Measurements from ENCODE around the gene TNS1.

The TNS1 gene

DNA sequence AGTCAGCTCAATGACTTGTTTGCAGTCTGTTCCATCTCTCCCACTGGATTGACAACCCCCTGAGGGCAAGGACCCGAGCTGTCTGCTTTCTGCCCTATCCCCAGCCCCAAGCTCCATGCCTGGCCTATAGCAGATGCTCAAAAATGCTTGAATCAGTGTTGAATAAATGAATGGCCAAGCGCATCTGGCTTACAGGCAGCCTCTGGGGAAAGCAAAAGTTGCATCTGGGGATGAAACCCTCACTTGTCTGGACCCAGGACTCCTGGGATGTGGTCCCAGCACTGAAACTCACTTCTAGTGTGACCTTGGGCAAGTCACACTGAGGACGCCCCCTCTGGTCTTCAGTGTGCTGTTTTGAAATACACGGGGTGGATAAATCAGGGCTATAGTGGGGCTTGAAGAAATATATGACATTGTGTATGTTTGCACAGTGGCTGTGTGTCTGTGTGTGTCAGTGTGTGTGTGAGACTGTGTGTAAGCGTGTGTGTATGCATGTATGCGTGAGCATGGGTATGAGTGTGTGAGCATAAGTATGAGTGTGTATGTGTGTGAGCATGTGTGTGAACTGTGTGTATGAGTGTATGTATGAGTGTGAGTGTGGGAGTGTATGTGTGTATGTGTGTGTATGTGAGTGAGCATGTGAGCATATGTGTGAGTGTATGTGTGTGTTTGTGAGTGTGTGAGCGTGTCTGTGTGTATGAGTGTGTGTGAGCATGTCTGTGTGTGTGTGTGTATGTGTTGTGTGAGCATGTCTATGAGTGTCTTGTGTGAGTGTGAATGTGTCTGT, 27.8 kb upstream of the TNS1 start:
- no peak overlapping the region for H3K4me3 ChIP-seq (ENCODE audit: low read length)
- DNase-seq (ENCODE audit: low read depth, low spot score) = no peak

- no peak overlapping the region for H3K4me3 ChIP-seq (ENCODE audit: low read length)
- no peak for DNase-seq (ENCODE audit: low read depth, low spot score)
These were observed 26.9 kb upstream of the TNS1 start for GRCh38 chr2:218029366-218030360.

GRCh38 chr2:218028562-218029348, 26.0 kb upstream of the TNS1 start:
- no peak overlapping the region for H3K4me3 ChIP-seq (ENCODE audit: low read length)
- no peak for DNase-seq (ENCODE audit: low read depth, low spot score)

DNA sequence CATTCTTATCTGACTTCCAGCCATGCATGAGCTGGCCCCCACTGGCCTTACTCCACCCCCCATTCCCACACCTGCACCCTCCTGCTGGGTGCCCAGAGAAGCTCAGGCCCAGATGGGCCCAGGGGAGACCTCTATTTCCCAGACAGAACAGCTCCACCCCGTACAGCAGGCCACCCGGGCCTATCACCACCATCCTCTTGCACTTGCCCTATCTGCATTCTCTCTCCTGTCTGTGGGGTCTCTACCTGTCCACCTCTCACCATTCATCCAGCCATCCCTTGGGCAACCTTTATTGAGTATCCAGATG, 25.3 kb upstream of the TNS1 start:
- no peak overlapping the region for H3K4me3 ChIP-seq (ENCODE audit: low read length)
- DNase-seq (ENCODE audit: low read depth, low spot score) = no peak

GRCh38 chr2:218027426-218028188, 24.8 kb upstream of the TNS1 start:
- DNase-seq (ENCODE audit: low read depth, low spot score) = no peak
- no peak overlapping the region for H3K4me3 ChIP-seq (ENCODE audit: low read length)

- H3K4me3 ChIP-seq (ENCODE audit: low read length) = no peak overlapping the region
- no peak for DNase-seq (ENCODE audit: low read depth, low spot score)
These were observed 24.1 kb upstream of the TNS1 start for GRCh38 chr2:218026676-218027425.

GRCh38 chr2:218026244-218026643, 23.4 kb upstream of the TNS1 start:
- H3K4me3 ChIP-seq (ENCODE audit: low read length) = no peak overlapping the region
- DNase-seq (ENCODE audit: low read depth, low spot score) = no peak

- DNase-seq (ENCODE audit: low read depth, low spot score) = no peak
These were observed 22.1 kb upstream of the TNS1 start for GRCh38 chr2:218024871-218025270.

DNA sequence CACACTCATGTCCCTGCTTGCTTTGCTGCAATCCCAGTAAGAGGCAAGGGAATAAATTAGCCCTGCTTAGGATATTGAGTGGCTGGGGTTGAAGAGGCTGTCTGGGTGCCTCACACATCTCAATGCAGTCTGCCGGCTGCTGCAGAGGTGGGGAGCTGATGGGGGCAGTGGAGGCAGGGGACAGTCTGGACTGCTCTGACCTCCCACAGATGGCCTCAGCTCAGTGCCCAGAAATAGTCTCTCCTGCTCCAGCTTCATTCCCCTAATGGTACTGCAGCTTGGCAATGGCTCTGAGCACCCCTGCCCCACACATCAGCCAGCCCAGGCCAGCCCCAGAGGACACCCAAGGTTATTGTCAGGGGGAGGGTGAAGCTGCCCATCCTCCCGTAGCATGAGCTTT, 21.5 kb upstream of the TNS1 start:
- DNase-seq (ENCODE audit: low read depth, low spot score) = no peak
- no peak overlapping the region for H3K4me3 ChIP-seq (ENCODE audit: low read length)

More at GRCh38 chr2:218024871-218025270, 22.1 kb upstream of the TNS1 start:
- H3K4me3 ChIP-seq (ENCODE audit: low read length) = no peak overlapping the region

- DNase-seq (ENCODE audit: low read depth, low spot score) = no peak
- H3K4me3 ChIP-seq (ENCODE audit: low read length) = no peak overlapping the region
These were observed 20.8 kb upstream of the TNS1 start for GRCh38 chr2:218023636-218024035.

- H3K4me3 ChIP-seq (ENCODE audit: low read length) = no peak overlapping the region
- no peak for DNase-seq (ENCODE audit: low read depth, low spot score)
These were observed 20.2 kb upstream of the TNS1 start for GRCh38 chr2:218022851-218023530.

DNA sequence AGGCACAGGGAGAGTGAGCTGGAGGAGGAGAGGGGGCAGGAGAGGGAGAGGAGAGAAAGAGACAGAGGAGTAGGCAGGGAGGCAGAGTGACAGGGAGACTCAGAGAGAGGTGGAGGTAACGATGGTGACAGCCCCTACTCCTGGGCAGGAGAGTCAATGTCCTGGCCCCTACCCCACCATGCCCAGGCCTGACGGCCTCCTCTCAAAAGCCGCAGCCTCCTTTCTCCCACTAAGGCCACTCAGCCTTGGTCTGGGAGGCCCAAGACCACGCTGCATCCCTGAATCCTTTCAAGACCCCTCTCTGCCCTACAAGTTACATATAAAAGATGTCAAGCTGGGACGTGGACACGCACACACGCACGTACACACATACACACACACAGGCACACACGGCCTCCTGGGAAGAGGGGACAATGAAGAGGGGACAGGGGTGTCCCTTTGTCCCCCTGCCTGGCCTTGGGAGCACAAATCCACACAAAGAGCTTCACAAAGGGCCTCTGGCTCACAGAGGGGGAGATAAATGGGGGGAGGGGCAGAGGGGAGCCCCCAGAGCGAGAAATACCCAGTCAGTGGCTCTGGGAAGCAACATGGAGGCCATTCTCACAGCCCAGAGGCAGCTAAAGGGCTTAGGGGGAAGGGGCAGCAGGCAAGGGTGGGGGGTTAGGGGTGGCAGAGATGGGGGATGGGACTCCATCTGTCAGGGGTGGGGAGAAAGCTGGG, 19.5 kb upstream of the TNS1 start:
- H3K4me3 ChIP-seq (ENCODE audit: low read length) = no peak overlapping the region
- no peak for DNase-seq (ENCODE audit: low read depth, low spot score)

GRCh38 chr2:218021536-218022071, 18.8 kb upstream of the TNS1 start:
- no peak overlapping the region for H3K4me3 ChIP-seq (ENCODE audit: low read length)
- no peak for DNase-seq (ENCODE audit: low read depth, low spot score)

DNA sequence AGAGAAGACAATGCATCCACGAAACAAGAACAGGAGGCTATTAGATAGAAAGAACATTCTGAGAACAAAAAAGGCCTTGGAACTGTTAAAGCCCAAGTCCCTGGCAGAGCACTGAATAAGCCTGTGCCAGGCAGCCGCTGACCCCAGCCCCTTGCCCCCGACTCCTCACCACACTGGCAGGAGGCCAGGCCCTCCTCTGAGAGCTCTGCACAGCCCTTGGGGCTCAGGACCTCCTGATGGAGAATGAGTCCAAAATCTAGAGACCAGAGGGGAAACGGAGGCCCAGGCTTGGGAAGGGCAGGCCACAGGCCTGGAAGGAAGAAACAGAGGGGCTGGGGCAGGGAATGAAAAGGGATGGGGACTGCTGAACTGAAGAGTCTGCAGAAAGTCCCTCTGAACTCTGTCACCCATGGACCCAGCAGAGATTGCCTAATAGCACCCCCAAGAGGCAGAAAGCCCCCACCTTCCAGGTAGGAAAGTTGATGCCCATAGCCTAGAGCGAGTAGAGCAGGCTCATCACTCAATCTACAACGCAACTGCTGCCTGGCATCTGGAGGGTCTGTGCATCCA, 18.3 kb upstream of the TNS1 start:
- H3K4me3 ChIP-seq (ENCODE audit: low read length) = no peak overlapping the region
- DNase-seq (ENCODE audit: low read depth, low spot score) = no peak

DNA sequence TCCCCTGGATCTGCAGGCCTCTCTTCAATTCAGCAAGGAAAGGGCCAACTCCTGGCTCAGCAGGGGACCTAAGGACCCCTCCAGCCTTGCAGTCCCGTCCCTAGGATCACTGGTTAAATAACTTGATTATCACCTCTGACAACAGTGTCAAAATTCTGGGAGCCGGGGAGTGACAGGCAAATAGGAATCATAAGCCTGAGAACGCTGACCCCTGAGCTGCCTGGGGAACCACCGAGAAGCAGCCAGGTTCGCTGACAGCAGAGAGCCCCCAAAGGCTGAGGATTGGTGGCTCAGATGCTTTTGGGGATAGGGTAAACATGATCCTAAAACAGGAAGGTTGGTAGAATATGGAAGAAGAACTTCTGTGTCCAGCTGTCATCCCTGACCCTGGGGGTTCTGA, 17.5 kb upstream of the TNS1 start:
- H3K4me3 ChIP-seq (ENCODE audit: low read length) = no peak overlapping the region
- DNase-seq (ENCODE audit: low read depth, low spot score) = no peak

DNA sequence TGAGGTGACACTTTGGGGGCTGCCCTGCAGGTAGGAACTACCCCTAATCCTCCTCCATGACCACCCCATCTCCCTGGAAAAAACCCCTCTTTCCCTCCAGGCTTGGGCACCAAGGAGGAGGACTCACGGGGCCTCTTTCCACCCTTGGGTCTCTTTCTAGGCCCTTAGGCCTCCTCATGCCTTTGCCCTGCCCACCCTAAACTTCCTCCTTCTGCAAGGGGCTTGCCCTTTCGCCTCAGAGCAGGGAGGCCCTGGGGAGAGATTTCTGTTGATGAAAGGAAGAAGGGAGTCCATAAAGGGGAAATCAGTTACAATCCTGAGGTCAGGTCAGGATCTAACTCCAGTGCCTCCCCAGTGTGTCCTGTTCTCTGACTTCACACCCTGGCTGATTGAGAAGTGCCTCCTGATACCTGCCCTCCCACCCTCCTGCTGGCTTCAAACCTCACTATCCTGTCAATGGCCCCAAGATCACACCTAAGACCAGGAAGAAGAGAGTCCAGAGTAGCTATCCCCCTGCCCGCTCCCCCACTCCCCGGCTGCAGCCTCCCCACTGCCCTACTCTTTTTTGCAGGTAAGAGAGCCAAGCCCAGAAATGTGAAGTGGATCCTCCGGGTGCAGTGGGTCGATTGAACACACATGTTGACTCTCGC, 16.7 kb upstream of the TNS1 start:
- DNase-seq (ENCODE audit: low read depth, low spot score) = no peak
- H3K4me3 ChIP-seq (ENCODE audit: low read length) = no peak overlapping the region
